Ishikawa (cell line): Measurements from ENCODE around the gene MFNG.

Experiments
- TAF1 ChIP-seq: IDR thresholded peaks from 2 replicates; pipeline ENCODE4 v1.6.1; 2012; ENCODE audit warnings: low read depth, mild to moderate bottlenecking
- TEAD4 ChIP-seq: IDR thresholded peaks from 2 replicates; pipeline ENCODE4 v1.6.1; 2012

DNA sequence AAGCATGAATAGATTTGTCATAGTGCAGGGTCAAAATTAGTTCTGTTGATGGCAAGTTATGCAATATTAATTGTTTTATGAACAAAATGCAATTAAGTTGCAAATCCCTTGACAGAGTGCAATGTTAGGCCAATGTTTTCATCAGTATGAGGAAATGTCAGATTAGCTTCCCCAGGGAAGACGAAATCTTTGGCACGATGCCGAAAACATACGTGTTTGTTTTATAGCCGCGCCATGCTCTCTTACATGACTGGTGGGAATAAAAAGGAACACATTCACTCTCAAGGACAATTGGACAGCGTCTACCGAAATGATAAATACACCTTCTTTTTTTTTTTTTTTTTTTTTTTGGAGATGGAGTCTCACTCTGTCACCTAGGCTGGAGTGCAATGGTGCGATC lies 27.0 kb downstream of the MFNG start:
- TF ChIP-seq TEAD4 (no peak), TAF1 (no peak)
